Measurements from ENCODE around the gene KIF5A. TPM values are rescaled to one million over a fixed set of nuclear protein-coding genes. Genes with fewer than 3 reads are reported as not detected.

The KIF5A gene
- total and polyA plus RNA-seq, 2 of the 13 experiments (the other 11 are each of a cell fraction or from before 2014, with no cell fraction given) = 1.6 to 11.9 TPM

DNA sequence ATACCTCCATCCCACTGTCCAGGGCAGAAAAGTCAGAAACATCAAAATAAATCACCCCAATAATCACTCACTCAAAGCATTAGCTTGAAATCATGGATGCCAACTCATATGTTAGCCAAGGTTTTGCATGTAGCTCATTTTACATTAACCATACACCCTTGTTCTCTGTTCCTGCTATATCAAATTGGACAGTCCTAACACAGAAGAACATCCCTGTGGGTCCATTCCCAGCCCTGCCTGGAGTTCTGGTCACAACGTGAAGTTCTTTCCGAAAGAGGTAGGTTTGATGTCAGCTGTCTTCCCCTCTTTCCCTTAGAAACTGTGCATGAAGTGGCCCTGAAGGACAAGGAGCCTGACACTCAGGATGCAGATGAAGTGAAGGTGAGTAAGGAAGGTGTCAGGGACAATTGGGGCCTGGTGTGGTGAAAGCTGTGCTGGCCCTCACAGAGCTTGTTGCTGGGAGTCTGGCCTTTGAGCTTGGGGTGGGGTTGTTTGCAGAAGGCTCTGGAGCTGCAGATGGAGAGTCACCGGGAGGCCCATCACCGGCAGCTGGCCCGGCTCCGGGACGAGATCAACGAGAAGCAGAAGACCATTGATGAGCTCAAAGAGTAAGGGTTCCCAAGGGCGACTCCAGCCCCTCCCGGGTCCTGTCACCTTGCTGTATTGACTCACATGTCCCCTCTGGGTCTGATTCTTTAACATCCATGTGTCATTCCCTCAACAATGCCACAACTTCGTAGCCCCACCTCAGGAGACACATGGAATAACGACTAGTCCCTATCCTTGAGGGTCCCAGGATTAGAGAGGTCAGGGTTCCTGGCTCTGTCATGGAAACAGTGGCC lies 26.1 kb downstream of the KIF5A start (continued):
- TF ChIP-seq, protein P1, sequence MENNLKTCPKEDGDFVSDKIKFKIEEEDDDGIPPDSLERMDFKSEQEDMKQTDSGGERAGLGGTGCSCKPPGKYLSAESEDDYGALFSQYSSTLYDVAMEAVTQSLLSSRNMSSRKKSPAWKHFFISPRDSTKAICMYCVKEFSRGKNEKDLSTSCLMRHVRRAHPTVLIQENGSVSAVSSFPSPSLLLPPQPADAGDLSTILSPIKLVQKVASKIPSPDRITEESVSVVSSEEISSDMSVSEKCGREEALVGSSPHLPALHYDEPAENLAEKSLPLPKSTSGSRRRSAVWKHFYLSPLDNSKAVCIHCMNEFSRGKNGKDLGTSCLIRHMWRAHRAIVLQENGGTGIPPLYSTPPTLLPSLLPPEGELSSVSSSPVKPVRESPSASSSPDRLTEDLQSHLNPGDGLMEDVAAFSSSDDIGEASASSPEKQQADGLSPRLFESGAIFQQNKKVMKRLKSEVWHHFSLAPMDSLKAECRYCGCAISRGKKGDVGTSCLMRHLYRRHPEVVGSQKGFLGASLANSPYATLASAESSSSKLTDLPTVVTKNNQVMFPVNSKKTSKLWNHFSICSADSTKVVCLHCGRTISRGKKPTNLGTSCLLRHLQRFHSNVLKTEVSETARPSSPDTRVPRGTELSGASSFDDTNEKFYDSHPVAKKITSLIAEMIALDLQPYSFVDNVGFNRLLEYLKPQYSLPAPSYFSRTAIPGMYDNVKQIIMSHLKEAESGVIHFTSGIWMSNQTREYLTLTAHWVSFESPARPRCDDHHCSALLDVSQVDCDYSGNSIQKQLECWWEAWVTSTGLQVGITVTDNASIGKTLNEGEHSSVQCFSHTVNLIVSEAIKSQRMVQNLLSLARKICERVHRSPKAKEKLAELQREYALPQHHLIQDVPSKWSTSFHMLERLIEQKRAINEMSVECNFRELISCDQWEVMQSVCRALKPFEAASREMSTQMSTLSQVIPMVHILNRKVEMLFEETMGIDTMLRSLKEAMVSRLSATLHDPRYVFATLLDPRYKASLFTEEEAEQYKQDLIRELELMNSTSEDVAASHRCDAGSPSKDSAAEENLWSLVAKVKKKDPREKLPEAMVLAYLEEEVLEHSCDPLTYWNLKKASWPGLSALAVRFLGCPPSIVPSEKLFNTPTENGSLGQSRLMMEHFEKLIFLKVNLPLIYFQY (CRISPR knock-in tag; IDR thresholded peaks at IDR 0.05; ENCODE audit: borderline replicate concordance) = peak; percentile 94
- TF ChIP-seq ZNF792 (CRISPR knock-in tag; IDR thresholded peaks at IDR 0.05) = peak; percentile 84; the same call in 1 of the 2 replicates
- no peak for TF ChIP-seq ZNF839 (CRISPR knock-in tag; IDR thresholded peaks at IDR 0.05; ENCODE audit: borderline replicate concordance)
- TF ChIP-seq MTA3 (CRISPR knock-in tag; IDR thresholded peaks at IDR 0.05) = no peak
- peak; percentile 61; the same call in 1 of the 2 replicates for TF ChIP-seq FOXK1 (CRISPR knock-in tag; IDR thresholded peaks at IDR 0.05; ENCODE audit: borderline replicate concordance, low read depth)
- TF ChIP-seq, protein P2, sequence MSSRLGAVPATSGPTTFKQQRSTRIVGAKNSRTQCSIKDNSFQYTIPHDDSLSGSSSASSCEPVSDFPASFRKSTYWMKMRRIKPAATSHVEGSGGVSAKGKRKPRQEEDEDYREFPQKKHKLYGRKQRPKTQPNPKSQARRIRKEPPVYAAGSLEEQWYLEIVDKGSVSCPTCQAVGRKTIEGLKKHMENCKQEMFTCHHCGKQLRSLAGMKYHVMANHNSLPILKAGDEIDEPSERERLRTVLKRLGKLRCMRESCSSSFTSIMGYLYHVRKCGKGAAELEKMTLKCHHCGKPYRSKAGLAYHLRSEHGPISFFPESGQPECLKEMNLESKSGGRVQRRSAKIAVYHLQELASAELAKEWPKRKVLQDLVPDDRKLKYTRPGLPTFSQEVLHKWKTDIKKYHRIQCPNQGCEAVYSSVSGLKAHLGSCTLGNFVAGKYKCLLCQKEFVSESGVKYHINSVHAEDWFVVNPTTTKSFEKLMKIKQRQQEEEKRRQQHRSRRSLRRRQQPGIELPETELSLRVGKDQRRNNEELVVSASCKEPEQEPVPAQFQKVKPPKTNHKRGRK (CRISPR knock-in tag; IDR thresholded peaks at IDR 0.05) = no peak
- TF ChIP-seq ZMYM2 (CRISPR knock-in tag; IDR thresholded peaks at IDR 0.05) = no peak
- peak; percentile 21; the same call in 1 of the 2 replicates for TF ChIP-seq KMT2B (CRISPR knock-in tag; IDR thresholded peaks at IDR 0.05)
- peak; percentile 40; the same call in 1 of the 2 replicates for TF ChIP-seq FOXK2 (IDR thresholded peaks at IDR 0.05)
- TF ChIP-seq, protein P3, sequence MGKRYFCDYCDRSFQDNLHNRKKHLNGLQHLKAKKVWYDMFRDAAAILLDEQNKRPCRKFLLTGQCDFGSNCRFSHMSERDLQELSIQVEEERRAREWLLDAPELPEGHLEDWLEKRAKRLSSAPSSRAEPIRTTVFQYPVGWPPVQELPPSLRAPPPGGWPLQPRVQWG (CRISPR knock-in tag; IDR thresholded peaks at IDR 0.05; ENCODE audit: borderline replicate concordance, low read depth) = no peak
- TF ChIP-seq, protein P4, sequence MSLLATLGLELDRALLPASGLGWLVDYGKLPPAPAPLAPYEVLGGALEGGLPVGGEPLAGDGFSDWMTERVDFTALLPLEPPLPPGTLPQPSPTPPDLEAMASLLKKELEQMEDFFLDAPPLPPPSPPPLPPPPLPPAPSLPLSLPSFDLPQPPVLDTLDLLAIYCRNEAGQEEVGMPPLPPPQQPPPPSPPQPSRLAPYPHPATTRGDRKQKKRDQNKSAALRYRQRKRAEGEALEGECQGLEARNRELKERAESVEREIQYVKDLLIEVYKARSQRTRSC (CRISPR knock-in tag; IDR thresholded peaks at IDR 0.05; ENCODE audit: low read depth) = no peak
- TF ChIP-seq, protein P5, sequence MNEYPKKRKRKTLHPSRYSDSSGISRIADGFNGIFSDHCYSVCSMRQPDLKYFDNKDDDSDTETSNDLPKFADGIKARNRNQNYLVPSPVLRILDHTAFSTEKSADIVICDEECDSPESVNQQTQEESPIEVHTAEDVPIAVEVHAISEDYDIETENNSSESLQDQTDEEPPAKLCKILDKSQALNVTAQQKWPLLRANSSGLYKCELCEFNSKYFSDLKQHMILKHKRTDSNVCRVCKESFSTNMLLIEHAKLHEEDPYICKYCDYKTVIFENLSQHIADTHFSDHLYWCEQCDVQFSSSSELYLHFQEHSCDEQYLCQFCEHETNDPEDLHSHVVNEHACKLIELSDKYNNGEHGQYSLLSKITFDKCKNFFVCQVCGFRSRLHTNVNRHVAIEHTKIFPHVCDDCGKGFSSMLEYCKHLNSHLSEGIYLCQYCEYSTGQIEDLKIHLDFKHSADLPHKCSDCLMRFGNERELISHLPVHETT (CRISPR knock-in tag; conservative IDR thresholded peaks at IDR 0.05) = peak; percentile 93
- TF ChIP-seq RARA (CRISPR knock-in tag; IDR thresholded peaks at IDR 0.05) = peak; percentile 53; the same call in 1 of the 2 replicates
- peak; percentile 96 for TF ChIP-seq ZNF772 (CRISPR knock-in tag; IDR thresholded peaks at IDR 0.05)
- TF ChIP-seq KDM5B (CRISPR knock-in tag; IDR thresholded peaks at IDR 0.05; ENCODE audit: borderline replicate concordance) = peak; percentile 57; the same call in 1 of the 2 replicates
- TF ChIP-seq ZBTB8A (CRISPR knock-in tag; IDR thresholded peaks at IDR 0.05; ENCODE audit: borderline replicate concordance, low read depth) = no peak
- TF ChIP-seq TMF1 (CRISPR knock-in tag; IDR thresholded peaks at IDR 0.05; ENCODE audit: low read depth) = no peak
- TF ChIP-seq ZNF274 (CRISPR knock-in tag; IDR thresholded peaks at IDR 0.05) = no peak
- TF ChIP-seq ELF3 (CRISPR knock-in tag; IDR thresholded peaks at IDR 0.05) = 0 out of 2 replicates have a peak, but pooled peaks have one; percentile 19
- TF ChIP-seq ZNF101 (CRISPR knock-in tag; IDR thresholded peaks at IDR 0.05; ENCODE audit: borderline replicate concordance, low read depth) = no peak
- no peak for TF ChIP-seq ZNF337 (CRISPR knock-in tag; IDR thresholded peaks at IDR 0.05; ENCODE audit: borderline replicate concordance, low read depth)
- TF ChIP-seq RXRA (CRISPR knock-in tag; IDR thresholded peaks at IDR 0.05) = peak; percentile 22; the same call in 1 of the 2 replicates
